GM23248 (cell line): ENCODE measurements around the gene HSF5.

Source experiments
- EZH2 ChIP-seq: fragments of 200-600 bp; sonication (generic); IDR thresholded peaks from 2 replicates; pipeline ENCODE4 v1.6.1; 2018; ENCODE audit warnings: antibody characterized with exemption, mild to moderate bottlenecking; ENCODE audit not compliant: insufficient read depth, poor library complexity, severe bottlenecking
- EZH2phosphoT487 ChIP-seq: fragments of 200-600 bp; sonication (generic); IDR thresholded peaks from 2 replicates; pipeline ENCODE4 v1.6.1; 2018; ENCODE audit warnings: antibody characterized with exemption, moderate library complexity, mild to moderate bottlenecking, low read depth; ENCODE audit not compliant: insufficient read depth

DNA sequence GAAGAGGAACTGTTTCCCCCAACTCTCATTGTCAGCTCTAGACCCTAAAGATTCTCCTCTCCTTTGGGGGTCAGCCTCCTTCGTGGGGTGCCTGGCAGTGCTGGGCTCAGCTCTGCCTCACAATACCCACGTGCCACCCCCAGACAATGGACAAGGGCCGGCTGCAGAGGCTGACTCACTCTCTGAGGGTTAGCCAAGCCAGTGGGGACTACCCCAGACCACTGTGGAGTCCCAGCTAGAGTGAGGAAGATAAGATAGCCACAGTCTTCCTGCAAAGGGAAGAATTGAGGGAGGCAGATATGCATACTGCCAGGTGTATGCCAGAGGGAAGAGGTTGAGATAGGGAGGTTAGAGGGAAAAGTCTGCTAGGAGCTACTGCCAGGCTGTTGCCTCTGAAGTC is 39.7 kb upstream of the HSF5 start:
- TF ChIP-seq EZH2 = no peak
- TF ChIP-seq EZH2phosphoT487 = no peak
